ENCODE data around the gene PLEKHN1.

DNA sequence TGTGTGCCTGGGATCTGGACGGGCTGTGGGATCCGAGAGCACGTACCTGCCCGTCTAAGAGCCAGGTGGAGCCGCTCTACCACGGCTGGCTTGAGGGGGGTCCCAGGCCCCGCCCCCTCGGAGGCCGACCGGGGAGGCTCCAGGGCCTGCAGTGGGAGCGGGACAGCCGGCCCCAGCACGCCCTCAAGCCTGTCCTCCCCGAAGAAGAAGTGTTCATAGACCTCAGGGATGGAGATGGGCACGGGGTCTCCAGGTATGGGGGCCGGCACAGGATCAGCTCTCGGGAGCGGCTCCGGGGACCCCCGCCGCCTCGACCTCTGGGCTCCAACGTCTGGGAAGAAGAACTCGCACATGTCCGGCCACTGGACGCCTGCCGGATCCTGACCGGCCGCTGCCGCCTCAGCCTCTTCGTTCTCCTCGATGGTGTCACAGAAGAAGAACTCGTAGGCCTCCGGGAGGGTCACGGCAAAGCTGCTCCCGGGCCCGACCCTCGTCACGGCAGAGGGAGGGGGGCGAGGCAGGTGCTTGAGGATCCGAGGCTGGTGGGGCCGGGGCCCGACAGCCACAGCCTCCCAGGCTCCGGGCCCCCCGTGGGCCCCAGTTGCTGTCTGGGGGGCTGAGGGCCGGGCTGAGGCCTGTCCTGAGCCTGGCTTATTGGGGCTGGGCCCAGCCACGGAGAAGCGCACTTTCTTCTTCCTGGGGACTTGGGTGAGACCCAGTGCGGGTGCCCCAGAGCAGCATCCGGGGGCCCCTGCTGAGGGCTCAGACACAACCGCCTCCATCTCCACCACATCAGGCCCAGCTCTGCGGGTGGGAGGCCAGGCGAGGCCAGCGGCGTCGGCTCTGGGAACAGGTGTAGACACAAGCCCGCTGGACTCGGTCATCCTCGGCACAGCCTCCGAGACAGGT, 12.8 kb downstream of the PLEKHN1 start:
- no peak for TF ChIP-seq ZNF274 (IDR thresholded peaks at IDR 0.05; ENCODE audit: low read depth, low read length)
- no peak for TF ChIP-seq YY1 (IDR thresholded peaks at IDR 0.05; ENCODE audit: insufficient read depth, insufficient read length)

All from NT2/D1 (cell line).